PC-9 (cell line): ENCODE measurements around the gene SPTB. TPM values are rescaled to one million over a fixed set of nuclear protein-coding genes. Genes with fewer than 3 reads are reported as not detected.

Experiments used
- BruUV-seq: library from RNA; stranded (reverse); fragments of 400-500 nt; replicated peaks from 2 replicates; lab custom pipeline; 2021; lab: Mats Ljungman, UMichigan
- CTCF ChIA-PET: fragments of 300-600 bp; sonication (Branson Sonifier 250); formaldehyde crosslinking; loops from one replicate; lab custom pipeline; 2022; ENCODE audit warnings: antibody characterized with exemption; lab: Charles Lee
- POLR2A ChIA-PET: fragments of 300-600 bp; sonication (Branson Sonifier 250); formaldehyde crosslinking; loops from one replicate; lab custom pipeline; 2022; ENCODE audit warnings: antibody characterized with exemption; ENCODE audit not compliant: unreplicated experiment; lab: Charles Lee
- DNase-seq, 2 experiments: peaks; one replicate each; pipeline versions ENCODE4 v3.0.0 to v3.0.0-alpha.2; 2015 to 2022; ENCODE audit warnings: mixed read lengths in 1 of 2
- H2AFZ ChIP-seq: fragments of 200-600 bp; sonication (generic); 2 replicates; pipeline ENCODE4 v1.8.1; 2017; ENCODE audit warnings: antibody characterized with exemption
- H3F3A ChIP-seq: fragments of 200-600 bp; sonication (generic); 2 replicates; pipeline ENCODE4 v1.8.1; 2017; ENCODE audit warnings: antibody characterized with exemption, mild to moderate bottlenecking, low read depth; ENCODE audit not compliant: insufficient read depth
- H3K27ac ChIP-seq: fragments of 200-600 bp; sonication (generic); 2 replicates; pipeline ENCODE4 v1.6.1; 2016; ENCODE audit warnings: mixed run types
- H3K27me3 ChIP-seq: fragments of 200-600 bp; sonication (generic); 2 replicates; pipeline ENCODE4 v1.6.1; 2016; ENCODE audit warnings: low read depth, mixed run types; ENCODE audit not compliant: insufficient read depth
- H3K36me3 ChIP-seq: fragments of 200-600 bp; sonication (generic); 2 replicates; pipeline ENCODE4 v1.6.1; 2016; ENCODE audit warnings: low read depth, mixed run types
- H3K4me1 ChIP-seq: fragments of 200-600 bp; sonication (generic); replicated peaks from 2 replicates; pipeline ENCODE4 v1.6.1; 2016; ENCODE audit warnings: mixed run types; ENCODE audit not compliant: insufficient read depth
- H3K4me2 ChIP-seq: fragments of 200-600 bp; sonication (generic); 2 replicates; pipeline ENCODE4 v1.6.1; 2017; ENCODE audit warnings: mixed run types
- H3K4me3 ChIP-seq: fragments of 200-600 bp; sonication (generic); 2 replicates; pipeline ENCODE4 v1.6.1; 2016; ENCODE audit warnings: mixed run types
- H3K79me2 ChIP-seq: fragments of 200-600 bp; sonication (generic); 2 replicates; pipeline ENCODE4 v1.6.1; 2017; ENCODE audit warnings: low read depth, mixed run types
- H3K9me2 ChIP-seq: fragments of 200-600 bp; sonication (generic); 2 replicates; pipeline ENCODE4 v1.8.1; 2017; ENCODE audit warnings: mild to moderate bottlenecking; ENCODE audit not compliant: insufficient read depth
- H3K9me3 ChIP-seq: fragments of 200-600 bp; sonication (generic); 2 replicates; pipeline ENCODE4 v1.8.1; 2016; ENCODE audit warnings: low read depth; ENCODE audit not compliant: insufficient read depth
- H4K20me1 ChIP-seq: fragments of 200-600 bp; sonication (generic); 2 replicates; pipeline ENCODE4 v1.8.1; 2017; ENCODE audit not compliant: insufficient read depth
- EZH2 ChIP-seq: fragments of 200-600 bp; sonication (generic); IDR thresholded peaks from 2 replicates; pipeline ENCODE4 v1.8.0; 2017; ENCODE audit warnings: antibody characterized with exemption, low read depth
- intact Hi-C: fragments of 100-400 bp; cut with micrococcal nuclease; formaldehyde crosslinking; loops from one replicate; pipeline ENCODE4 v1.10.0; 2022; ENCODE audit not compliant: unreplicated experiment
- total RNA-seq: library from RNA; stranded (reverse); gene quantifications from 2 replicates; pipeline ENCODE4 v1.2.3, GENCODE V29; 2021
- TF ChIP-seq, protein P1 (sequence below): fragments of 200-600 bp; sonication (generic); conservative IDR thresholded peaks from 2 replicates; pipeline ENCODE4 v1.6.1; 2017; ENCODE audit warnings: mixed run types, antibody characterized with exemption, mild to moderate bottlenecking, moderate library complexity

The SPTB gene
- total RNA-seq, 1 experiment from 2014 or later = 0.50 TPM

DNA sequence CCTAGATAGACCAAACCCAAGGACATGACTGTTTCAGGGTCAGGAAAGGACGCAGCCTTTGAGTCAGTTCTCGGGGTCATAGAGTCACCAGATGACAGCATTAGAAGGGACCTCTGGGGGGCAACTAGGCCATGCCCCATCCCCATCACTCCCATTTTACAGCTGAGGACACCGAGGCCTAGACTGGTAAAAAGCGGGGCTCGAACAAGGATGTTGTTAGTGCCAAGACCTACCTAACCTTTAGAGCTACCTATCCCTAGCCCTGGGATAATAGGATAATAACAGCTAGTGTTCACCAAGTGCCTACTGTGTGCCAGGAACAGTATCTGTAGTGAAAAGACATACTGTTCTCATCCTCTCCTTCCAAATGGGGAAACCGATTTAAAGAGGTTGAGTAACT is 126.8 kb downstream of the SPTB start:
- no peak for DNase-seq
- Histone ChIP-seq H3K9me3 (no peaks in the 10 kb centered on the region), H3K27me3 (no peaks in the 10 kb centered on the region), H3K36me3 (no peaks in the 10 kb centered on the region), H3K4me3 (no peak overlapping the region), H3F3A (peaks cover 25% of the 10 kb centered on the region), H4K20me1 (no peaks in the 10 kb centered on the region), H3K4me2 (no peak overlapping the region), H3K79me2 (no peaks in the 10 kb centered on the region), H3K27ac (no peak overlapping the region), H2AFZ (no peak overlapping the region), H3K4me1 (peaks cover 31% of the 10 kb centered on the region), H3K9me2 (no peaks in the 10 kb centered on the region)
- BruUV-seq = no TSS peak
- ChIA-PET CTCF (no interaction called here), POLR2A (no interaction called here)
- intact Hi-C loops = no loop called here
- TF ChIP-seq EZH2 = no peak
- TF ChIP-seq, protein P1, sequence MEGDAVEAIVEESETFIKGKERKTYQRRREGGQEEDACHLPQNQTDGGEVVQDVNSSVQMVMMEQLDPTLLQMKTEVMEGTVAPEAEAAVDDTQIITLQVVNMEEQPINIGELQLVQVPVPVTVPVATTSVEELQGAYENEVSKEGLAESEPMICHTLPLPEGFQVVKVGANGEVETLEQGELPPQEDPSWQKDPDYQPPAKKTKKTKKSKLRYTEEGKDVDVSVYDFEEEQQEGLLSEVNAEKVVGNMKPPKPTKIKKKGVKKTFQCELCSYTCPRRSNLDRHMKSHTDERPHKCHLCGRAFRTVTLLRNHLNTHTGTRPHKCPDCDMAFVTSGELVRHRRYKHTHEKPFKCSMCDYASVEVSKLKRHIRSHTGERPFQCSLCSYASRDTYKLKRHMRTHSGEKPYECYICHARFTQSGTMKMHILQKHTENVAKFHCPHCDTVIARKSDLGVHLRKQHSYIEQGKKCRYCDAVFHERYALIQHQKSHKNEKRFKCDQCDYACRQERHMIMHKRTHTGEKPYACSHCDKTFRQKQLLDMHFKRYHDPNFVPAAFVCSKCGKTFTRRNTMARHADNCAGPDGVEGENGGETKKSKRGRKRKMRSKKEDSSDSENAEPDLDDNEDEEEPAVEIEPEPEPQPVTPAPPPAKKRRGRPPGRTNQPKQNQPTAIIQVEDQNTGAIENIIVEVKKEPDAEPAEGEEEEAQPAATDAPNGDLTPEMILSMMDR = no peak

DNA sequence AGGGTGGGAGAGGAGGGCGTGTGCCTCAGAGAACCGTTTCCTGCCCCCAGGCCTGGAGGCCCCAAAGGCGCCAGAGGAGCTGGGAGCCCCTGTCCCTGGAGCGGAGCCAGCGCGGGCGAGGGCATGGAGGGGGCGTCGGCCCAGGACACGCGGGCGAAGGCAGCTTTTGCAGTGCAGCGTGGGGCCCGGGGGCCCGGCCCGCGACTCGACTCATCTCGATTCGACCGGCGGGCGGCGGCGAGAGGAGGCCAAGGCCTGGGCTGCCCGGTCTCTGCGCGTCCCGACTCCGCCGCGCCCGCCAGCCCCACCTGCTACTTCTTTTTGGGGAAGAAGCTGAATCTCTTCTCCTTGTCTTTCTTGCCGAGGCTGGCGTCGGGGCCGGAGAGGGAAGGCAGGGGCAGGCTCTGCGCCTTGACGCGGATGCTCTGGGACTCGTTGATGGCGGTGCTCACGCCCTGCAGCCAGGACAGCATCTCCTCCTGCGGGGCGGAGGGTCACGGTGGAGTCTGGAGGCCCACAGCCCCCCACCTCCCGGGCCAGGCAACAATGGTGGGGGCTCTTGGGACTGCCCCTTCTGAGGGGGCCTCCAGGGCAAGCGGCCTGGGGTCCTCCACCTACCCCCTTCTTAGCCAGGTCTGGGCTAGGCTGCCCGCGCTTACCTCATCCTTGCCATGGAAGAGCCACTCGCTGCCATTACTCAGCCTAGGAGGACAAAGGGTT is 130.6 kb downstream of the SPTB start:
- POLR2A ChIA-PET = no interaction called here
- H3K9me2 ChIP-seq = no peaks in the 10 kb centered on the region
- intact Hi-C loops = no loop called here
- no peaks in the 10 kb centered on the region for H3K79me2 ChIP-seq
- no peak overlapping the region for H3K4me3 ChIP-seq
- DNase-seq = no peak
- CTCF ChIA-PET = no interaction called here
- no peak overlapping the region for H3K4me2 ChIP-seq
- H2AFZ ChIP-seq = no peak overlapping the region
- no peaks in the 10 kb centered on the region for H4K20me1 ChIP-seq
- no peaks in the 10 kb centered on the region for H3K27me3 ChIP-seq
- H3K4me1 ChIP-seq = no peaks in the 10 kb centered on the region
- no peaks in the 10 kb centered on the region for H3K9me3 ChIP-seq
- H3F3A ChIP-seq = peaks cover 8% of the 10 kb centered on the region
- BruUV-seq = no TSS peak
- no peak overlapping the region for H3K27ac ChIP-seq
- TF ChIP-seq, protein P1 = no peak
- no peak for TF ChIP-seq EZH2
- H3K36me3 ChIP-seq = no peaks in the 10 kb centered on the region

DNA sequence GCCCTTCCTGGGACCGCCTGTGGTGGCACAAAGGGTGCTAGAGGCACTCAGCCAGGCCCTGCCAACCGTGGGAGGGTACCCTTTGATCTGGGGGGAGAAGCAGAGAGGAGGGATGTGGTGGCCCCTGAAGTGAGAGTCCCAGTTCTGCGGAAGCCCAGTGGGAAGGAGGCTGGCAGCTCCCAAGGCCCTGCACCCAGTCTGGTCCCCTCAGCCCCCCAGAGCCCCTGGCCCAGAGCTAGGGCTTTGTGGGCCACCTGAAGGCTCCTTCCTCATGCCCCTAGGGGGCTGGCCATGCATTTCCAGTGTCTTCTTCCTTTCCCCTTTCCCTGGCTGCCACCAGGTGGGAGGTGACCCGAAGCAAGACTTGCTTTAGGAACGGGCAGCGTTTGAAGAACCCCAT is 131.2 kb downstream of the SPTB start:
- Histone ChIP-seq H3K27me3 (no peaks in the 10 kb centered on the region), H3F3A (peaks cover 8% of the 10 kb centered on the region), H3K4me3 (no peak overlapping the region), H3K9me3 (no peaks in the 10 kb centered on the region), H2AFZ (no peak overlapping the region), H3K36me3 (0 out of 2 replicates have a peak, but pooled peaks cover 1% of the 10 kb centered on the region), H3K79me2 (no peaks in the 10 kb centered on the region), H3K4me1 (no peaks in the 10 kb centered on the region), H3K9me2 (no peaks in the 10 kb centered on the region), H3K27ac (no peak overlapping the region), H3K4me2 (no peak overlapping the region), H4K20me1 (no peaks in the 10 kb centered on the region)
- TF ChIP-seq, protein P1 = no peak
- TF ChIP-seq EZH2 = no peak
- intact Hi-C loops = no loop called here
- ChIA-PET POLR2A (no interaction called here), CTCF (no interaction called here)
- DNase-seq = no peak
- BruUV-seq = no TSS peak
